ENCODE data around the gene TBCD. TPM values are rescaled to one million over a fixed set of nuclear protein-coding genes. Genes with fewer than 3 reads are reported as not detected.

The TBCD gene
- total RNA-seq, 1 experiment from 2014 or later = 29.6 TPM

GRCh38 chr17:82710499-82711232 lies 41.2 kb upstream of the TBCD start:
- Histone ChIP-seq H3K36me3 (ENCODE audit: low read depth, low read length) (no peaks in the 10 kb centered on the region), H3K79me2 (ENCODE audit: low read length) (no peaks in the 10 kb centered on the region), H3K4me2 (ENCODE audit: low read length) (no peak overlapping the region), H3K9me2 (replicated peaks; ENCODE audit: low read length) (no peaks in the 10 kb centered on the region), H3K4me1 (ENCODE audit: insufficient read depth, low read length) (no peaks in the 10 kb centered on the region), H3K9ac (ENCODE audit: low read length) (no peak overlapping the region), H4K20me1 (ENCODE audit: low read length) (no peaks in the 10 kb centered on the region), H2AFZ (ENCODE audit: low read length) (no peak overlapping the region), H3K27ac (ENCODE audit: low read length) (no peak overlapping the region), H3K27me3 (ENCODE audit: low read length) (no peaks in the 10 kb centered on the region), H3K4me3 (ENCODE audit: low read length) (no peak overlapping the region), H3K9me3 (ENCODE audit: low read length) (no peaks in the 10 kb centered on the region), H3F3A (ENCODE audit: low read length, unreplicated experiment) (no peaks in the 10 kb centered on the region)
- DNase-seq = no peak
- intact Hi-C loops (cut with micrococcal nuclease) = no loop called here
- BruUV-seq (replicated peaks) = no TSS peak
- ChIA-PET POLR2A (ENCODE audit: unreplicated experiment) (no interaction called here), CTCF (no interaction called here)
- no peak for ATAC-seq
- TF ChIP-seq CTCF (conservative IDR thresholded peaks at IDR 0.05; ENCODE audit: low read depth, low read length) (0 out of 2 replicates have a peak, but pooled peaks have one; percentile 18), EZH2phosphoT487 (IDR thresholded peaks at IDR 0.05; ENCODE audit: borderline replicate concordance, low read length) (no peak), EZH2 (IDR thresholded peaks at IDR 0.05; ENCODE audit: low read length, unreplicated experiment) (no peak)

GRCh38 chr17:82713071-82713723 lies 38.7 kb upstream of the TBCD start:
- CTCF ChIA-PET = no interaction called here
- no peaks in the 10 kb centered on the region for H3K9me3 ChIP-seq (ENCODE audit: low read length)
- TF ChIP-seq EZH2 (IDR thresholded peaks at IDR 0.05; ENCODE audit: low read length, unreplicated experiment) = no peak
- no peak for TF ChIP-seq EZH2phosphoT487 (IDR thresholded peaks at IDR 0.05; ENCODE audit: borderline replicate concordance, low read length)
- no peak for TF ChIP-seq CTCF (conservative IDR thresholded peaks at IDR 0.05; ENCODE audit: low read depth, low read length)
- 0 out of 2 replicates have a peak, but pooled peaks cover 8% of the 10 kb centered on the region for H3K4me1 ChIP-seq (ENCODE audit: insufficient read depth, low read length)
- no peak for DNase-seq
- peaks cover 16% of the 10 kb centered on the region for H3K79me2 ChIP-seq (ENCODE audit: low read length)
- no peak overlapping the region for H3K9ac ChIP-seq (ENCODE audit: low read length)
- no peaks in the 10 kb centered on the region for H3K36me3 ChIP-seq (ENCODE audit: low read depth, low read length)
- POLR2A ChIA-PET (ENCODE audit: unreplicated experiment) = no interaction called here
- no peaks in the 10 kb centered on the region for H3F3A ChIP-seq (ENCODE audit: low read length, unreplicated experiment)
- intact Hi-C loops (cut with micrococcal nuclease) = no loop called here
- BruUV-seq (replicated peaks) = no TSS peak
- no peak overlapping the region for H2AFZ ChIP-seq (ENCODE audit: low read length)
- H3K27ac ChIP-seq (ENCODE audit: low read length) = no peak overlapping the region
- H4K20me1 ChIP-seq (ENCODE audit: low read length) = peaks cover 8% of the 10 kb centered on the region
- no peaks in the 10 kb centered on the region for H3K9me2 ChIP-seq (replicated peaks; ENCODE audit: low read length)
- no peaks in the 10 kb centered on the region for H3K27me3 ChIP-seq (ENCODE audit: low read length)
- H3K4me3 ChIP-seq (ENCODE audit: low read length) = no peak overlapping the region
- ATAC-seq = no peak
- no peak overlapping the region for H3K4me2 ChIP-seq (ENCODE audit: low read length)
